Stimulated activated CD4-positive, alpha-beta T cell treated with anti-CD3 and anti-CD28 coated beads, Interleukin-15, amount 100 ng/mL, for 48 hours (primary cell): ENCODE results near the gene FYB1.
"Not testable (repeated sequence)": the region's sequence is repeated elsewhere in the genome, so short reads cannot be mapped to it uniquely, and the experiment has no call there.

Experiments
- DNase-seq, 2 donors: peaks; one replicate each; pipeline ENCODE4 v3.0.0-alpha.2; 2020; ENCODE audit warnings: low read depth in 2 of 2

The FYB1 gene

GRCh38 chr5:39219437-39219836 lies at the start of gene FYB1:
Gene FYB1, minus strand, starts transcription at chr5:39219563. Its CDS starts 16,603 bp downstream, at chr5:39202960.
- DNase-seq, result no peak

DNA sequence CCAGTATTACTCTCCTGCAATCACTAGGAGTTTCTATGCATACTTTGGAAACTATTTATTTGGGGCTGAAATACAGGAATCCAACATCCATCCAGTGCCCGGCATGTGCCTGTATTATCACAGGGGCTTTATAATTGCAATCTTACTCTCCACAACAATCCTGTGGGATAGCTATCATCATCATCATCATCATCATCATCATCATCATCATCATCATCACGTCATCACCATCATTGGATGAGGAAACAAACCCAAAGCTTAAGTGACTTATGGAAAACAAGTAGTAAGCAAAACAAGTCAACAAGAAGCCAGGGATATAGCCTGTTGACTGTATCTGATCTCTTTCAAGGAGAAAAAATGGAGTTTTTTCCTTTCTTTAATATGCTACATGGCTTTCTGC lies 47.8 kb upstream of the FYB1 start:
- no peak for DNase-seq

DNA sequence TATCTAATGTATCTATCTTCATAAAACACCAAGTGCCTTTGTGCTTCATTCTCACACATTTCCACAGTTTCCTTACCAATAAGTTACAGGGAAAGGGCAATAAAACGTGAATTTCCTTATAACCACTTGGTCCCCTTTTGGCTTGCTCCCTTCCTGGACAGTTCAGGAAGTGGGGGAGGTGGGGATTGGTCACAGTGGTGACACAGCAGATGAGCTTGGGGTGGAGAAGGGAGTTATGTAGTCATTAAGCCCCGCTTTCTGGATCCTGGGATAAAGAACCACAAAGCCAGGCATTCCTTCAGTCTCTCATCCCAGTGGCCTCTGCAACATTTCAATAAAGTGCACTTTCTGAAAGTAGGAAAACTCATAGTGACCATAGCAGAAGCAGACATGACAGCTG lies 47.1 kb upstream of the FYB1 start:
- DNase-seq, result no peak

- DNase-seq, result no peak
Observed at GRCh38 chr5:39264528-39264927, 45.2 kb upstream of the FYB1 start.

DNA sequence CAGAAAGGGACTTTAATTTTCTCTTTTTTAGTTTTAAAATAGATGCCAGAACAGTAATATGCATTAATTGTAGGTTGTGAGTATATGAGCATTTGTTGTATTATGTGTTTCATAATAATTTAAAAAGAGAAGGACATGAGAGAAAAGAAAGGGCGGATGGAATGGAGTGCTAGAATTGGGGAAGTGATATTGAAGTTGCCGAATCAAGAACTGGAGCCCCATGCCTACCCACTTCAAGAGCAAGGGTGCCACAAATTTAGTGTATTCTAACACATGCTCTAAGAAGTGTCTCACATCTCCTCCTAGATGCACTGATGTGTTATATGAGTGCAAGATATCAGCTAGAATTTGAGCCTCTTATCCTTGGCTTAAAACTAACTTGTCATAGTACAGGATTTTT lies 43.6 kb upstream of the FYB1 start:
- DNase-seq, result no peak

- DNase-seq, result no peak
Observed at GRCh38 chr5:39260095-39260494, 40.7 kb upstream of the FYB1 start.

DNA sequence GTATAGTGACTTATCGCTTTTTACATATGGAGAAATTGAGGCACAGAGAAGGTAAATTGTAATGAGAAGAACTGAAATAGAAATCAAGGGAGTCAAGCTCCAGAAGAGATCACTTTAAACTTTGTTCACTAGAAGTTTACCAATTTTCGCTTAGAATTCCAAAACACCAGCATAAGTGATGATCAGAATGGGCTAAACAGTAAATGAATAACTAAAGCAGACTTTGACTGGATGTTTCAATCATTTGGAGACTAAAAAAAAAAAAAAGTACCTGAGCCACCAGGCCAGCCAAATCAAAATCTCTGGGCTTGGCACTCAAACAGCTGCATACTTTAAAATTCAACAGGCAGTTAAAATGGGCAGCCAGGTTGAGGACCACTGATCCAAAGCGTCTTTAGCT lies 38.2 kb upstream of the FYB1 start:
- DNase-seq, result no peak

GRCh38 chr5:39256477-39257235 lies 37.3 kb upstream of the FYB1 start:
- DNase-seq, result no peak

- no peak for DNase-seq
Observed at GRCh38 chr5:39255406-39255805, 36.0 kb upstream of the FYB1 start.

GRCh38 chr5:39254671-39255070 lies 35.3 kb upstream of the FYB1 start:
- DNase-seq, result no peak

- no peak for DNase-seq
Observed at GRCh38 chr5:39253196-39253595, 33.8 kb upstream of the FYB1 start.

GRCh38 chr5:39249564-39250274 lies 30.4 kb upstream of the FYB1 start:
- DNase-seq, result no peak

GRCh38 chr5:39249069-39249468 lies 29.7 kb upstream of the FYB1 start:
- no peak for DNase-seq

- DNase-seq, result no peak
Observed at GRCh38 chr5:39240750-39241149, 21.4 kb upstream of the FYB1 start.

- no peak for DNase-seq
Observed at GRCh38 chr5:39238366-39239105, 19.2 kb upstream of the FYB1 start.

- DNase-seq, result no peak
Observed at GRCh38 chr5:39236718-39237117, 17.4 kb upstream of the FYB1 start.

DNA sequence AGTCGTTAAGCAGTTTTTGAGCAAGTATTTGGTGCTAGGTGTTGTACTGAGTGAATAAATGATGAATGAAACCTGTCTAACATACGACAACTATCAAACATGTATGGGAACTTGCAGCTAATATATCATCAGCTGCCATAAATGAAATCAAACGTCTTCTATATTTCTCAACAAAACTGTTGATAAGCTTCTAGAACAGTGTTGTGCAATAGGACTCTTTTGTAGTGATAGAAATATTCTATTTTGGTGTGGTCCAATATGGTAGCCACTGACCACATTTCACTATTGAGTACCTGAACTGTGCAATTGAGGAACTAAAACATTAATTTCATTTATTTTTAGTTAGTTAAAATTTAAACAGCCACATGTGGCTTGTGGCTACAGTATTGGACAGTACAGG lies 16.3 kb upstream of the FYB1 start:
- no peak for DNase-seq

DNA sequence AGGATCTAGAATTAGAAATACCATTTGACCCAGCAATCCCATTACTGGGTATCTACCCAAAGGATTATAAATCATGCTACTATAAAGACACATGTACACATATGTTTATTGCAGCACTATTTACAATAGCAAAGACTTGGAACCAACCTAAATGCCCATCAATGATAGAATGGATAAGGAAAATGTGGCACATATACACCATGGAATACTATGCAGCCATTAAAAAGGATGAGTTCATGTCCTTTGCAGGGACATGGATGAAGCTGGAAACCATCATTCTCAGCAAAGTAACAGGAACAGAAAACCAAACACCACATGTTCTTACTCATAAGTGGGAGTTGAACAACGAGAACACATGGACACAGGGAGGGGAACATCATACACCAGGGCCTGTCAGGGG lies 15.1 kb upstream of the FYB1 start:
- not testable (repeated sequence) for DNase-seq

GRCh38 chr5:39233783-39234182 lies 14.4 kb upstream of the FYB1 start:
- DNase-seq, result no peak

- peak in 1 of 2 donors; percentile 55 for DNase-seq
Observed at GRCh38 chr5:39231705-39232525, 12.6 kb upstream of the FYB1 start.

DNA sequence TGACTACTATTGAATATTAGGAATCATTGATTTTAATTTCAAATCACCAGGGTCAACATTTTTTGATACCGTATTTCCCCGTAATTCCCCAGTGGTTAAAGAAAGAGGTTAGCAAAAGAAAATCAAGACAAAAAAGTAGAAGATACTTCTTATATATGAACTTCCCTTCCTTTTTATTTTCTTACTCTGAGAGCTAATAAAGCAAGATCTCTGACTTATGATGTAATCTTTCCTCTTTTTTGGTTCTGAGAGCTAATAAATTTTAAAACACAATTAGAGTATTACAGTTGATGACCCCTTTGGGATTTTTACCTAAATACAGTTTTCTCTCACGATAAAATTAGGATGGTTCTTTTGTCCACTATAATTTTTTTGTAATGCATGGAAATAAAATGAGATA lies 9.2 kb upstream of the FYB1 start:
- no peak for DNase-seq

DNA sequence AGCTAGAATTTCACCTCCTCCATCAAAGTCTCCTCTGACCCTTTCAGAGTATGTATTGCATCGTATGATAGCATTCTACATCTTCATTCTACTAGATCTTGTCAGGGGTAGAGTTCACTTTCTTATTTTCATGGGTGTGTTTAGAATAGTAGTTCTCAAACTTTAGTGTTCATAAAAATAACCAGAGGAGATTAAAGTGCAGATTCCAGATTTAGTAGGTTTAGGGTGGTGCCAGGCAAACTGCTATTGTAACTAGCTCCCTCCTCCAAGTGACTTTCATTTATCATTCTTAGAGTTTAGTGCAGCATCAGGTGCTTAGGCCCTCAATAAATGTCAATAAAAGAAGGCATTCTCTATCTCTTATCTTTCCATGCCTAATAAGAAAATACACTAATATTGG lies 7.2 kb upstream of the FYB1 start:
- DNase-seq, result no peak
